DND-41 (cell line): Measurements from ENCODE around the gene NINJ1.

Experiments used
- ATAC-seq: fragments of 200-7000 bp; cut with Tn5 transposase; 3 replicates; pipeline ENCODE4 v1.9.1; 2021; ENCODE audit warnings: low read depth; ENCODE audit not compliant: insufficient read depth
- DNase-seq: peaks from one replicate; pipeline ENCODE4 v3.0.0-alpha.2; 2020
- H2AFZ ChIP-seq: 2 replicates; pipeline ENCODE4 v1.6.0; 2012; ENCODE audit warnings: low read depth, low read length
- H3K27ac ChIP-seq: 2 replicates; pipeline ENCODE4 v1.5.1; 2012; ENCODE audit warnings: low read length, inconsistent platforms
- H3K27me3 ChIP-seq: fragments of 200-600 bp; sonication (generic); 2 replicates; pipeline ENCODE4 v1.6.0; 2012; ENCODE audit warnings: low read length, mild to moderate bottlenecking, inconsistent platforms; ENCODE audit not compliant: insufficient read depth, poor library complexity
- H3K36me3 ChIP-seq: 2 replicates; pipeline ENCODE4 v1.5.1; 2012; ENCODE audit warnings: low read length, inconsistent platforms; ENCODE audit not compliant: insufficient read depth
- H3K4me1 ChIP-seq: 2 replicates; pipeline ENCODE4 v1.5.1; 2012; ENCODE audit warnings: mild to moderate bottlenecking, low read length; ENCODE audit not compliant: insufficient read depth
- H3K4me2 ChIP-seq: 2 replicates; pipeline ENCODE4 v1.6.0; 2012; ENCODE audit warnings: mild to moderate bottlenecking, moderate library complexity, low read length, inconsistent platforms; ENCODE audit not compliant: insufficient read depth
- H3K4me3 ChIP-seq, 2 experiments: fragments of 200-600 bp in 1 of 2; shearing (Covaris generic) in 1 of 2; 2 replicates each; pipeline ENCODE4 v1.5.1; 2012 to 2016; ENCODE audit warnings: inconsistent platforms in 2 of 2, low read length in 2 of 2, mild to moderate bottlenecking in 2 of 2, low read depth in 1 of 2, moderate library complexity in 1 of 2
- H3K79me2 ChIP-seq: 2 replicates; pipeline ENCODE4 v1.6.0; 2012; ENCODE audit warnings: low read length, inconsistent platforms; ENCODE audit not compliant: insufficient read depth
- H3K9ac ChIP-seq: 2 replicates; pipeline ENCODE4 v1.6.0; 2012; ENCODE audit warnings: low read depth, mild to moderate bottlenecking, inconsistent platforms, low read length, moderate library complexity
- H3K9me3 ChIP-seq: 2 replicates; pipeline ENCODE4 v1.5.1; 2012; ENCODE audit warnings: low read length, moderate library complexity, mild to moderate bottlenecking, inconsistent platforms; ENCODE audit not compliant: insufficient read depth, severe bottlenecking
- H4K20me1 ChIP-seq: 2 replicates; pipeline ENCODE4 v1.6.0; 2012; ENCODE audit warnings: low read length; ENCODE audit not compliant: insufficient read depth
- EZH2 ChIP-seq: IDR thresholded peaks from 3 replicates; pipeline ENCODE4 v1.6.1; 2012; ENCODE audit warnings: borderline replicate concordance, low read depth, mild to moderate bottlenecking, moderate library complexity, low read length, inconsistent platforms; ENCODE audit not compliant: severe bottlenecking
- TF ChIP-seq, protein P1 (sequence below): IDR thresholded peaks from 2 replicates; pipeline ENCODE4 v1.5.1; 2012; ENCODE audit warnings: borderline replicate concordance, low read length, moderate library complexity, mild to moderate bottlenecking; ENCODE audit not compliant: poor library complexity, severe bottlenecking; ENCODE audit errors: extremely low read depth

Gene NINJ1

GRCh38 chr9:93114169-93114983 is 19.7 kb downstream of the NINJ1 start:
- Histone ChIP-seq H3K4me1 (no peaks in the 10 kb centered on the region), H4K20me1 (0 out of 2 replicates have a peak, but pooled peaks cover 4% of the 10 kb centered on the region), H3K9ac (no peak overlapping the region), H3K4me2 (no peak overlapping the region), H3K27ac (no peak overlapping the region), H3K4me3 (no peak overlapping the region), H3K36me3 (peaks cover 7% of the 10 kb centered on the region), H2AFZ (no peak overlapping the region), H3K27me3 (no peaks in the 10 kb centered on the region), H3K9me3 (no peaks in the 10 kb centered on the region), H3K79me2 (no peaks in the 10 kb centered on the region)
- TF ChIP-seq, protein P1, sequence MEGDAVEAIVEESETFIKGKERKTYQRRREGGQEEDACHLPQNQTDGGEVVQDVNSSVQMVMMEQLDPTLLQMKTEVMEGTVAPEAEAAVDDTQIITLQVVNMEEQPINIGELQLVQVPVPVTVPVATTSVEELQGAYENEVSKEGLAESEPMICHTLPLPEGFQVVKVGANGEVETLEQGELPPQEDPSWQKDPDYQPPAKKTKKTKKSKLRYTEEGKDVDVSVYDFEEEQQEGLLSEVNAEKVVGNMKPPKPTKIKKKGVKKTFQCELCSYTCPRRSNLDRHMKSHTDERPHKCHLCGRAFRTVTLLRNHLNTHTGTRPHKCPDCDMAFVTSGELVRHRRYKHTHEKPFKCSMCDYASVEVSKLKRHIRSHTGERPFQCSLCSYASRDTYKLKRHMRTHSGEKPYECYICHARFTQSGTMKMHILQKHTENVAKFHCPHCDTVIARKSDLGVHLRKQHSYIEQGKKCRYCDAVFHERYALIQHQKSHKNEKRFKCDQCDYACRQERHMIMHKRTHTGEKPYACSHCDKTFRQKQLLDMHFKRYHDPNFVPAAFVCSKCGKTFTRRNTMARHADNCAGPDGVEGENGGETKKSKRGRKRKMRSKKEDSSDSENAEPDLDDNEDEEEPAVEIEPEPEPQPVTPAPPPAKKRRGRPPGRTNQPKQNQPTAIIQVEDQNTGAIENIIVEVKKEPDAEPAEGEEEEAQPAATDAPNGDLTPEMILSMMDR = no peak
- TF ChIP-seq EZH2 = no peak
- ATAC-seq (no peak), DNase-seq (no peak)

- DNase-seq = no peak
- H3K4me2 ChIP-seq = no peak overlapping the region
- no peak overlapping the region for H3K9ac ChIP-seq
- no peaks in the 10 kb centered on the region for H3K79me2 ChIP-seq
- ATAC-seq = no peak
- TF ChIP-seq, protein P1 = no peak
- TF ChIP-seq EZH2 = no peak
- 0 out of 2 replicates have a peak, but pooled peaks cover 4% of the 10 kb centered on the region for H4K20me1 ChIP-seq
- H3K27me3 ChIP-seq = no peaks in the 10 kb centered on the region
- no peaks in the 10 kb centered on the region for H3K4me1 ChIP-seq
- no peaks in the 10 kb centered on the region for H3K9me3 ChIP-seq
- H3K36me3 ChIP-seq = peaks cover 10% of the 10 kb centered on the region
- no peak overlapping the region for H2AFZ ChIP-seq
- no peak overlapping the region for H3K27ac ChIP-seq
- H3K4me3 ChIP-seq = no peak overlapping the region
These were observed 21.1 kb downstream of the NINJ1 start for GRCh38 chr9:93112864-93113389.

DNA sequence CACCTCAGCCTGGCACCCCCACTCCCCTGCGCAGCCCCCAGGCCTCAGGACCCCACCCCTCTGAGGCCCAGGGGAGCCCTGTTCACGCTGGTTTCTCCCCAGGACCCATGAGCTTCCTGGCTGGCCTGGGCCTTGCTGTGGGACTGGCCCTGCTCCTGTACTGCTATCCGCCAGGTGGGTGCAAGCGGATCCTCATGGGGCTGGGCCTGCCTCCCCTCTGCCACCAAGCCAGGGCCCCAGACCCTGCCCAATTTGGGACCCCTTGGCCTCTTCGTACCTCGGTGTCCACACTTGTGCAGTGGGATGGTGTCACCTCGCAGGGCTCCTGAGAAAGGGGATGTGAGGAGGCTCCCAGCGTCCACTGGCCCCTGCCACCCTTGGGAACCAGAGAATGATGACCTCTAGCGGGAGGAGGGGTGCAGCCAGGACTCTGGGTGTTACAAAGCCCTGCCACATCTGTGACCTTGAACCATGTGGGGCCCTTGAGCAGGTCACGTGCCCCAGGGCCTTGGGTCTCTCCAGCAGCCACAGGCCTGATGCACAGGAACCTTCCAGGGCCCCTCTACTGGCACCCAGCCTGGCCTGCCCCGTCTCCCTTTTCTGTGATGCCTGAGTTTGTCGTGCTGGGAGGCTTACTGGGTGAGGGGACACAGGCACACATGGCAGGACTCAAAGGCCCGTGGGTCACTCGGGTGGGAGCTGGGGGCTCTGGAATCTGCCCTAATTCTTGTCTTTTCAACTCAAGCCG is 21.8 kb downstream of the NINJ1 start:
- no peaks in the 10 kb centered on the region for H3K4me1 ChIP-seq
- H3K79me2 ChIP-seq = no peaks in the 10 kb centered on the region
- H4K20me1 ChIP-seq = 0 out of 2 replicates have a peak, but pooled peaks cover 4% of the 10 kb centered on the region
- no peaks in the 10 kb centered on the region for H3K9me3 ChIP-seq
- no peak overlapping the region for H3K4me3 ChIP-seq
- peaks cover 10% of the 10 kb centered on the region for H3K36me3 ChIP-seq
- H2AFZ ChIP-seq = no peak overlapping the region
- no peak for TF ChIP-seq EZH2
- TF ChIP-seq, protein P1 = no peak
- no peaks in the 10 kb centered on the region for H3K27me3 ChIP-seq
- no peak overlapping the region for H3K27ac ChIP-seq
- H3K4me2 ChIP-seq = no peak overlapping the region
- no peak for DNase-seq
- no peak for ATAC-seq
- H3K9ac ChIP-seq = no peak overlapping the region
